MV-4-11 (cell line): Measurements from ENCODE around the gene OR4F15.
"Not testable (repeated sequence)": the region's sequence is repeated elsewhere in the genome, so short reads cannot be mapped to it uniquely, and the experiment has no call there.

Source experiments
- DNase-seq: peaks from one replicate; lab custom pipeline; 2025; lab: John Stamatoyannopoulos, UW

OR4F15 gene, protein sequence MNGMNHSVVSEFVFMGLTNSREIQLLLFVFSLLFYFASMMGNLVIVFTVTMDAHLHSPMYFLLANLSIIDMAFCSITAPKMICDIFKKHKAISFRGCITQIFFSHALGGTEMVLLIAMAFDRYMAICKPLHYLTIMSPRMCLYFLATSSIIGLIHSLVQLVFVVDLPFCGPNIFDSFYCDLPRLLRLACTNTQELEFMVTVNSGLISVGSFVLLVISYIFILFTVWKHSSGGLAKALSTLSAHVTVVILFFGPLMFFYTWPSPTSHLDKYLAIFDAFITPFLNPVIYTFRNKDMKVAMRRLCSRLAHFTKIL

DNA sequence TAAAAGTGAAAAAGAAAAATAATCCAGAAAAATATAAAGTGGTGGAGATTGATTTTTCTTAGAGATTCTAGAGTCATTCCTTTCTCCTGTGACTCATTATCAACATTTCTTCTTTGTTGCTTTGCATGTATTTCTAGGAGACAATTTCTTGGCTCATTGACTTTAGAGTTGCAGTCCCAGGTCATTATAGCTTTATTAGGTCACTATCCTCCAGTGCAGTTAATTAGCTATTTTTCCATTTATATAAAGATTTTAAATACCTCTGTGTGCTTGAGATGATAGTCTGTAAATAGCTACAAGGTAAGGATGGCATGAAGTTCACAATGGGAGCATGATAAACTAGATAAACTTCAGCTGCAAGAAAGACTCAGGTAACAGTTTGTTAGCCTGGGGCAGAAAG is at the start of gene OR4F15:
TSS of gene OR4F15 (plus strand) at position 301 of the 400 bp plus-strand sequence. CDS start 5,985 bp downstream, outside the sequence.
- no peak for DNase-seq

DNA sequence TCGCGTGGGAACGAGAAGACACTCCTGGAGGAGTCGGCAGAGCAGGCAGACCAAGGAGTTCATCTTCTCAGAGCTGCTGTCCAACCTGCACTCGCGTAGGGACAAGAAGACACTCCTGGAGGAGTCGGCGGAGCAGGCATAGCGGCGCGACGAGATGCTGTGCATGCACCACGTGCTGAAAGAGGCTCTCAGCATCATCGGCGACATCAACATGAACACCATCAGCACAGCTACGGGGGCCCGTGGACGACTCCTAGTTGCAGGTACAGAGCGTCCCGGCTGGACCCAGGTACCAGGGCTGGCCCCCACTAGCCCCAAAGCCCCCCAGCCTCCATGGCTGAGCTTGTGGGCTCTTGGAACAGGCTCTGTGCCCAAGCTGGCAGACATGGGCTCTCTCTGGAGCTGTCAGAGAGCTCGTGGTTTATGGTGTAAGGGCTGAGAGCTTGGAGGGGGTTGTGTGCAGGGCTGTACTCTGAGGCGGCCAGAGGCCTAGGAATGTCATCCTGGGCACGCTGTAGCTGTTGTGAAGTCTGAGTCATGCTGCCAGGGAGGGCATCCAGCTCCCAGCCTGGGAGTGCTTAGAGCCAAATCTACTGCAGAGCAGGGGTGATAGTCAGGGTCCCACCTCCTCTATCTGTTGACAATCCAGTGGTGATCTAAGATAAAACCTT is 47.2 kb upstream of the OR4F15 start:
- not testable (repeated sequence) for DNase-seq

DNA sequence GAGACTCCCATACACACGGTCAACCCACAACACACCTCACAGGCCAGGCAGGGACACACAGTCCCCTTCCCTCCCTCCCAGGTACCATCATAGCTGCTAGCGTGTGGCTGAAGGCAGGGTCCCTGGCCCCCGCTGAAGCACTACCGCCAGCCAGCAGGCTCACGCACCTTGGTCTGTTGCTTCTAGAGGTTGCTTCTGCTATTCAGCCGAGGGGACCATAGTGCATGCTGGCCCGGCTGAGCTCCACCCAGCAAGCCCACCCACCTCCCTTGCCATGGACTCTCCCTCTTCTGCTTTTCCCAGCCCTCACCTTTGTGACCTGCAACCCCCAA is 46.7 kb upstream of the OR4F15 start:
- DNase-seq = not testable (repeated sequence)

DNA sequence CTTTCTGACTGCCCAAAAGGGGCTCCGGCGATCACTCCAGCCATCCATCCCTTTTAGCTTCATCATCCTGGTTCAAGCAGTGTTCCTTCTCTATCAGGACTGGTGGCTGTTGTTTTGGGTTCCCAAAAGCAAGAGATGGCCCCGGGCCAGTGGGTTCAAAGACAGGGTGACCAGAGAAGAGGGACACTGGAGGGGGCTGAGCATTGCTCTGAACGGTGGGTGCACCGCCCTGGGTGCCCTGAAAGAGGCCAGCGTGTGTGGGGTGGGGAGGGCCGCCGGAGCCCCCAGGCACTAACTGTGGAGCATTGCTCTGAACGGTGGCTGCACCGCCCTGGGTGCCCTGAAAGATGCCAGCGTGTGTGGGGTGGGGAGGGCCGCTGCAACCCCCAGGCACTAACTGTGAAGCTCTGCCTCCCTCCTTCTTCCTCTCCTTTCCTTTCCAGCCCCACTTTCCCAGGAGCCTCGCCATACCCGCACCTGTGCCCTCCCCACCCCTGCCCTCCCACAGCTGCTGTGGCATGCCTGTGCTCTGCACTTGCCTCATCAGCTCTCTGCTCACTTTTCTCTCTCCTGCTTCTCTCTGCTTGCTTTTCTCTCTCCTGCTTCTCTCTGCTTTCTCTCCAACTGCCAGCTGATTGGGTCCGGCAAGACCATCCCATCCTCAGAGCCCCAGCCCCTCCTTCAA is 46.1 kb upstream of the OR4F15 start:
- DNase-seq = no peak

DNA sequence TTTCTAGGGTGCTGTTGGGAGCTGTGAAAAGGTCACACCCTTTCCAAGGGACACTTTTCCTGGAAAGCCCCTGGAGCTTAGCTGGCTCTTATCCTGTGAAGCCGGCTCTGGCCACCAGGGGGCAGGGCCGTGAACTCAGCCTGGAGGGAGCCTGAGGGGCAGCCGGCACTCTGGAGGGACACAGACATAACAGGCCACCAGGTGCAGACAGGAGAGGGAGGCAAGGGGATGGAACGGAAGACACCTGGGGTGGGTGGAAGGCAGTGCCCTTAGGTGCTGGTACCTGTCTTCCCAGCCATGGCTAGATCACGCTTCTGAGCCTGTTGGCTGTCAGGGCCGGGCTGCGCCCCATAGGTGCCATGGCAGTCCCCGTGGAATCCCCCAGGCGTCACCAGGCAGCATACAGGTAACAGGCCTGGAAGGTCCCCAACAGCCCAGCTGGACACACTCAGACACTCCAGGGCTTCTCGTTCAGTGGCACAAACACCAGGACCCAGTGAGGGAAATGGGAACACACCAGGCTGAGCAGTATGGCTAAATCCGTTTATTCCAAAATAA is 44.8 kb upstream of the OR4F15 start:
- DNase-seq = not testable (repeated sequence)

DNA sequence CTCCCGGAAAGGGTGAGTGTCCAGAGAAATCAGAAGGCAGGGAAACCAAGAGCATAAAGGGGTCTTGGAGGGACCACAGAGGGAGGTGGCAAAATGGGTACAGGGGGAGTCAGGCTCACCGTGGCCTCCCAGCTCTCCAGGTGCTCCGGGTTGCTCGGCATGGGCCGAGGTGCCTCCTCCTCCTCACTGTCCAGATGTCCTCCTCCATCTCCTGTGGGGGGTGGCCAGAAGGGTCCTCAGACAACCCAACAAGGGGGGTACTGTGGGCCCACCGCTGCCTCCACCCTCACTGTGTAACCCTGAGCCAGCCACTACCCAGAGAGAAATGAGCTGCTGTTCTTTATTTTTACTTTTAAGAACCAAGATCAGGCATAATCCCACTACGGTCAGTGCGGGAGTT is 39.1 kb upstream of the OR4F15 start:
- DNase-seq = no peak

DNA sequence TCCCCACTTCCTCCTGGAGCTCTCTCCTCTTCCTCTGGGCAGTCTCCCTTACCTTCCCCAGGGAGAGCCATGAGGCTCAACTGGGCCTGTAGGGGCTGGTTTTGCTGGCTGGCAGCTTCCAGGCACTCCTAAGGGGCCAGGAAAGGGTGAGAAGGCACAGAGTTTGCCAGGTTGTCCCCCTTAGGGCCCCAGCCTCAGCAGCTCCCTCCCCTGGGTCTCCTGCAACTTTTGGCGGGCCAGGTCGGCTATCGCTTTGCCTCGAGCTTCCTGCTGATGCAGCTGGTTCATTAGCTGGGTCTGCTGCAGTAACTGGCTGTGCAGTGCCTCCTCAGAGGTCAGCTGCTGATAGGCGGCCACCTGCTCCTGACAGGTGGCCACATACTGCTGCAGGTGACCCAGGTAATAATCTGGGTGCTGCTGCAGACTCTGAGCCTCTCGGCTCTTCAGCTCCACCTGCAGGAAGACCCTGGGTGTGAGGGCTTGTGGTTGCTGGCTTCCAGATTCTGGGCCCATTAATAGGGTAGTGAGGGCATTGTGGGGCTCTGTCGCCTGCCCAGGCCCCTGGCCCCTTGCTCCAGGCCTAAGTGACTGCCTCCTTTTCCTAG is 38.4 kb upstream of the OR4F15 start:
- DNase-seq = no peak

DNA sequence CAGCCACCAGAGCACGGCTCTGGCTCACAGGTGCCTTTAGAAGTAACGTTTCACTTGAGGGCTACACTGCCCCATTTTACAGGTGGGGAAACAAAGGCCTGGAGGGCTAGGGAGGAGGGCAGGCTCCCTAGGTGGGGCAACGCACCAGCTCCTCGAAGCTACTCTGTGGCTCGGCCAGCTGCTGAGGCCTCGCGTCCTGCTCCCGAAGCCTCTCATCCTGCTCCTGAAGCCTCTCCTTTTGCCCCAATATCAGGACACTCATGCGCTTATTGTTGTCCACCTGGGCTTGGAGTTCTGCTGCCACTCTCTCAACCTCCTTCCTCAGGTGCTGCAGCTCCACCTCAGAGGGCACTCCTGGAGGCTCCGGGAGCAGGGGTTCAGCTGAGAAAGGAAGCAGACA is 36.9 kb upstream of the OR4F15 start:
- no peak for DNase-seq

DNA sequence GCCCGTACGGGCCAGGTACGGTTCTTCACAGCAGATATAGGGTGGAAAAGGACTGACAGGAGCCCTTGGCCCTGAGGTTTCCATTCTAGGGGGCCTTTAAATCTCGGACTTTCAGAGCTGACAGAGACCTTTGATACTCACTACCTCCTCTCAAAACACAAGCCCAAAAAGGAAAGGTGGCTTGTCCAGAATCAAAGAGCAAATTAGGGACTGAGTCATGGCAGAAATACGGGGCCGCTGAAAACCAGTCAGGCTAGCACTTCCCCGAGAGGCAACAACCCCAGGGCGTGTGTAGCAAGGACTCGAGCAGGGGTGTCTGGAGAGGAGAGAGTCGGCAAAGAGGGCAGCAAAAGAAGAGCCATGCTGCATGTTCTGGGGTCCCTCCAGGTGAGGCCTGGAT is 33.4 kb upstream of the OR4F15 start:
- not testable (repeated sequence) for DNase-seq

DNA sequence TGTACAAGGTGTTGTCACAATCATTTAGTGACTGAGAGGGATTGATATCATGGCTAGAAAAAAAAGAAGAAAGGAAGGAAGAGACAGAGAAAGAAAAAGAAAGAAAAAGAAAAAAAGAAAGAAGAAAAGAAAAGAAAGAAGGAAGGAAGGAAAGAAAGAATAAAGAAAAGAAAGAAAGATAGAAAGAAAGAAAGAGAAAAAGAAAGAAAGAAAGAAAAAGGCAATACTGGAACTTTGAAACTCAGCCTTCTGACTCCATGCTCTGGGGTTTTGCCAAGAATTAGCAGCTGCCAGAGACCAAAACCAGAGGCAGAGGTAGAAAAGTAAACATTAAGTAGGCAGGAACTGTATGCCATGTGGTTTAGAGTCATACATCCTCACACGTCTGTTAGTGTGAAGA is 31.8 kb upstream of the OR4F15 start:
- not testable (repeated sequence) for DNase-seq

DNA sequence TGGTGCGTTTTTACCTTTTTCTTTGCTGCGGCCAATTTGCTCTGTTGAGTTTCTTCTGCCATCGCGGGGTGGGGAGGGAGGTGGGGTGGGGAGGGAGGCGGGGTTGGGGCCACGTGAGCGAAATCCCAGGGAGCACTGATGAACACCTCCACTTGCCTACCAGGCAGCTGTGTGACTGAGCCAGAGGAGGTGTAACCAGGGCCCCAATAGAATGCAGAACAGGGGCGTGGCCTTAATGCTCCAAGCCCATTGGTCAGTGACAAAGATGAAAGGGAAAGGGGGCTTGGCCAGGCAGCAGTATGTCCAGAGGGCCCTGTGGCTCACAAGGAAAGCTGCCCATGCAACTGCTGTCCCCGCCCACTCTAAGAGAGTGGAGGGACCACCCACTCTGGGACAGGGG is 30.1 kb upstream of the OR4F15 start:
- DNase-seq = no peak

DNA sequence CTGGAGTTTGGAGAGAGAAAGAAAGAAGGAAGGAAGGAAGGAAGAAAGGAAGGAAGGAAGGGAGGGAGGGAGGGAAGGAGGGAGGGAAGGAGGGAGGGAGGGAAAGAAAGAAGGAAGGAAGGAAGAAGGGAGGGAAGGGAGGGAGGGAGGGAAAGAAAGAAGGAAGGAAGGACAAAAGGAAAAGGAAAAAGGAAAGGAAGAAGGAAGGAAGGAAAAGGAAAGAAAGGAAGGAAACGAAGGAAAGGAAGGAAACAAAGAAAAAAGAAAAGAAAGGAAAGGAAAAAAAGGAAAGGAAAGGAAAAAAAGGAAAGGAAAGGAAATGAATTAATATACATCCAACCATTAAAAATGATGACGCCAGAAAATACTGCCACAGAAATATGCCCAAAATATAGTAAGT is 27.4 kb upstream of the OR4F15 start:
- no peak for DNase-seq

DNA sequence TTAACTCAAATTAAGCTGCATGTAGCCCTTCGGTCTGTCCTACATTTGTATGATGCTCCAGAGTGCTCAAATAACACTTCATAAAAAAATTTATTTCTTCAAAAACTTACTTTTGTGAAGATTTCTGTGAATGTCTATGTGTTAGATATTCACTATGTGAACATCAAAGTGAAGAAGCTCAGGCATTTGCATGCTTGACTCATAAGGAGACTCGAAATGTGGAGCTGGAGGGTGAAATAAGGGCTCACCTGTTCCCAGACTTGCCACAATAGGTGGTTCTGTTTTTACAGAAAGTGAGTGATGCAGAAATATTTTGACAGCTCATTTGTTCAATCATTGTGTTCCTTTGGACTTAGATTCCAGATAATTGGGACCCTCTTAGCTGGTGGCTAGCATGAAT is 25.6 kb upstream of the OR4F15 start:
- not testable (repeated sequence) for DNase-seq

DNA sequence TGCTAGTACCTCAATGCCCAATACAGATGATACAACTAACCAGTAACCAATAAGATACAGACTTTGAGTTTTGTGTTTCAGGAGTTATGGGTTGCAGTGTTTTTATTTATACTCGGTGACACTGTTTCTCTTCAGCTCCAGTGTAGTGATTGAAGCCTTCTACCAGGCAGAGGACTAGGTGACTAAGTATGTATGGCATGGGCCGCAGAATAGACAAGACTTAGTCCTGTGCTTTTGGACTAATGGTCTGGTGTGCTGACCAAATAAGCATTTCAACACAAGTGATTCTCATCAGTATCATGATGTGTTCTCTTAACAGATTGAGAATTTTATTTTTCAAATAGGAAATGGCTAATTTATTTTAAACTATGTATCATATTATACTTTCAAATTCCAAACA is 24.0 kb upstream of the OR4F15 start:
- not testable (repeated sequence) for DNase-seq

DNA sequence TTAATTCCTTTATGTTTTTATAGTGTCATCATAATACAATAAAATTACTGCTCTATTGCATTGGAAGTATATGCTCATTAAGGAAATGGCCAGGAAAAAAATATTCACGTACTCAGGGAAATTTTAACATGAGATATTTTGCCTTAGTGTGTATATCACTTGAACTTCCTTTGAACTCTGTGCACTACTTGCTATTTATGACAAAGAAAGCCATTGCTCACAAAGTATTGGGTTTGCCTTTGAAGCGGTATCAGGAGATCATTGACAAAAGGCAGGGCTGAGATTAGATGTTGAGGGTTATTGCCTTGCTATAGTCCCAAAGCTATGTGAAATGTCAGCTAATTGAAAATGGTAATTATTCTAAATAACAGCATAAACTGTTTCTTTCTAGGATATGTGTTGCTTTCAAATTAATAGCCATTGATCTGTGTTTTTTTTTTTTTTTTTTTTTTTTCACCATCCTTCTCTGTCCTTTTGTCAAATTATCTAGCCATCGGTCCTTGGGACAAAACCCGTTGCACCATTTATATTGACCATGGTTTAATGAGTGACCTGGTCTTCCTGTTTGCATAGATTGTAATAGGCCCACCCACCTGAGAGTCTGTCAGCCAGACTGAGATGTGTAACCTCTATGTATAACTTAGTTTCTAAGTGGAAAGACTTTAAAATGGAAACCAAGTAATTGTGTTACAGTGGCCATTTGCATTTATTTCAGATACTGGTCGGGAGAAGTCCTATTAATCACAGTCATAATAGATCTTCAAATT is 23.3 kb upstream of the OR4F15 start:
- not testable (repeated sequence) for DNase-seq

DNA sequence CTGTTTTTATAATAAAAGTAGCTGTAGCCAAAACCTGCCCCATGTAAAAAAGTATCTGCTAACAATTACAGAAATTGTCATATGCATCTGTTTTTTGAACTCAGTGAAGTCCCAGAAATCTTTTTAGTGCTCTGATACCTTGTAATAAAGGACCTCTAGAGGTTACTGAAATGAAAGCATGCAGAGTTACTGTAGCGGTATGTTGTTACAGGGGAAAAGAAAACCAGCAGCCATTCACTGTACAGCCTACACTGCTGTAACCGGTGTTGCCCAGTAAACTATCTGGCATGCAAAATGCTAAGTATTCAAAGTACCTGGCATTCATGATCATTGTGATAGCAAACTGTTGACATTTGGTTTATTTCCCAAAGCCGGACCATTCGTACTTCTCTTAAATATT is 21.3 kb upstream of the OR4F15 start:
- not testable (repeated sequence) for DNase-seq

DNA sequence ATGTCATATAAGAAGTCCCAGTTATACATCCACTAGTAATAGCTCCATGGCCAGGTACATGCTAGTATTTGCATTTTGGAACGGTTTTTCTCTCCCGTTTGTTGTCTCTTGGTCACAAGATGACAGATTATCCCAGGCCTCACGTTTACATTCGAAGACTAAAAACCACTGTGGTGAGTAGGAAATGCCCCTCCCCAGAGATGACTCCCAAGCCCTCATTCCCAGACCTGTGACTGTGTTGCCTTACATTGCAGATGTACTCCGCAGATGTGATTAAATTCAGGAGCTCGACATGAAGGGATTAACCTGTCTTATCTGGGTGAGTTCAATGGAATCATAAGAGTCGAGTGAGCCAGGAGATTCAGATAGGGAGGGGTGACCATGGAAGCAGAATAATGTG is 18.0 kb upstream of the OR4F15 start:
- DNase-seq = not testable (repeated sequence)

DNA sequence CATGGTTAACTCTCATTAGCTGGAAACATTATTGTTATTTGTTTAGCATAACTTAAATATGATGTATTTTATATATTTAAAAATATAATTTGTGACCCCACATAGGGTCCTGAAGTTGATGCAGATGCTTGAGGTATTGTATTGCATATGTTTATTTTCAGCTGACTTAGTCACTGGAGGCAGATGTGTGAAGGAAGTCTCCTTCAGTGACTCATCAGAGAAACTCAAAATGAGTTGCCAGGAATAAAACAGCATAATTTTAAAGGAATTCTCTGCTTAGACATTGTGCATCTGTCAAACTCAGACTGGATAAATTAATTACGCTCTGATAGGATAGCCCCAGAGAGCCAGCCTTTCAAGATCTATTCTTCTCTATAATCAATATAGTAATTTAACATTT is 16.5 kb upstream of the OR4F15 start:
- no peak for DNase-seq

DNA sequence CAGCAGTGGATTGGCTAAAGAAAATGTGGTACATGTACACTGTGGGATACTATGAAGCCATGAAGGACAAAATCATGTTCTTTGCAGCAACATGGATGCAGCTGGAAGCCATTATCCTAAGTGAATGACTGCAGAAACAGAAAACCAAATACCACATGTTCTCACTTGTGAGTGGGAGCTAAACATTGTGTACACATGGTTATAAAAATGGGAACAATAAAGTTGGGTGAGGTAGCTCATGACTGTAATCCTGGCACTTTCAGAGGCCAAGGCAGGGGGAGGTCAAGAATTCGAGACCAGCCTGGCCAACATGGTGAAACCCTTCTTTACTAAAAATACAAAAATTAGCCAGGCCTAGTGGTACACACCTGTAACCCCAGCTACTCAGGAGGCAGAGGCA is 12.3 kb upstream of the OR4F15 start:
- DNase-seq = no peak

DNA sequence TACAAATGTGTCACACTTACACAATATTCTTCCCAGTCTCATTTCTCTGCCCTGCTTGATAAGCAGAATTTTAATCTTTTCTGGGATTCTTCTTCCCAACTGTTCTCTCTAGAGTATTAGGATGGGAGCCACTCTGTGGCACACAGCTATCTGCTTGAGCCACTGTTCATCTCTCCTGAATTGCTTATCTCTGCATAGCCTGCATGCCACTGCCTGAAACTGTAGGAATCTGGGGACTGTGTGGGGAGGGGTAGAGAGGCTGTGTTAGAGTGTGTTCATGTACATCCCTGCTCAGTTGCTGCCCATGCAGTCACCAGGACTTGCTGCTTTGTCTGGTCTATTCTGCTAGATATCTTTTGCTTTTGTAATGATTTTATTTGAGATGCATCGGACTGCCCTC is 11.0 kb upstream of the OR4F15 start:
- DNase-seq = no peak

DNA sequence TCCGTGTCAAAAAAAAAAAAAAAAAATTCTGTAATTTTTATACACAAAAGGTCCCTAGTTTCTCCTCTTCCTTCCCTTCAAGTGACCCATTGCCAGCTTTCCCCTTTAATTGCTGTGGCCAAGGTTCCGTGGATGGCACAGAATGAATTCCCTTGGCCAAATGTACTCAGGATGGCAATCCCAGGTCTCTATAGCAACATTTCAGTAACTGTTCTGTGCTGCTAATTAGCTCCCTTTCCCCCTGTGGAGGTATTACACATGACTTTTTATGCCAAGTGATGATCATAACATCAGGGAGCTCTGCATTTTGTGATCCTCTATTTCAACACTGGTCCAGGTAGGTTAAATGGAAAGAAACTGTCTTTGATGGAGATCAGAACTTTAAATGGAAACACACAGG is 8.8 kb upstream of the OR4F15 start, which contains the start of gene OR4F6:
TSS of gene OR4F6 (plus strand) at position 301 of the 400 bp plus-strand sequence. CDS start 2,211 bp downstream, outside the sequence.
- DNase-seq = no peak

DNA sequence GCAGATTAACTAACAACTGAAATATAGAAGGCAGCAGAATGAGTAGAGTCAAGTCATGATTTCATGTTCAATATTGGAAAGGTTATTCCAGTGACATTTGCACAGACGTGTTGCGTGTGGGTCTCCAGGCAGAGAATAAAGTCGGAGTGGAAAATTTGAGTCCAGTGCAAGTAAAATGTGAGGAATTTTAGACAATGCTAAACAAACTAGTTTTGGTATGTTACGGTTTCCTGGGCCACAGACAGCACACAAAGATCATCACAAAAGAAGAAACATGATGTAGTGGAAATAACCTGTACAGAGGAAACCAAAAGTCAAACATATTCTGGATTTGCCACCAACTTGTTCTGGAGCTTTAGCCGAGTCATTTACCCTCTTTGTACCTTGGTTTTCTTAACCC is 8.3 kb upstream of the OR4F15 start:
- no peak for DNase-seq
